ENCODE measurements around the gene CALML5. TPM values are rescaled to one million over a fixed set of nuclear protein-coding genes. Genes with fewer than 3 reads are reported as not detected.

CALML5 gene
- total and polyA plus RNA-seq, 4 donors: not detected

DNA sequence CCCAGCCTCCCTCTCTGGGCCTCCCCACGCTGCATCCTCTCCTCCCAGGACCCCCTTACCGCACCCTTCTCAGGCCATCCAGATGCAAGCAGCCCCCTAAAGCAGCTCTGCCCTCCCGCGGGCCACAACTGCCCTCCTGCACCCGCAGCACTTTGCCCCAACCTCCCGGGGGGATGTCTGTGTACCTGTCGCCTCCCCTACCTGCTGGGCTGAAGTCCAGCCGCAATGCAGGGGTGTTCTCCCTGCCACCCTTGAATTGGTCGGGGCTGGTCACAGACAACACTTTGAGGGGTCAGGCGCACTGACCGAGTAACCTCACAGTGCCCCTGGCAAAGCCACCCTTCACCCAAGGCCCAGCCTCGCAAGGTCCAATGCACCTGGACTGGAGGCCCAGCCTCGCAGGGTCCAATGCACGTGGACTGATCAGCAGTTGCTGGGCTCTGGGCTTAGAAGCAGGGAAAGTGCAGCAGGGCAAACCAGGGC lies 8.3 kb upstream of the CALML5 start:
- DNase-seq (peak in 1 of 2 donors; percentile 45), ATAC-seq (ENCODE audit: low FRiP score) (no peak)
- no peaks in the 10 kb centered on the region for H3K9me3 ChIP-seq (ENCODE audit: control insufficient read depth, low read length)
- H3K27ac ChIP-seq (ENCODE audit: low read depth in 1 of 2, low read length in 2 of 2): no peak overlapping the region
- intact Hi-C loops (cut with DNase I): no loop called here
- H3K4me1 ChIP-seq (ENCODE audit: control insufficient read depth in 1 of 2, insufficient read depth in 2 of 2, low read length in 2 of 2): no peaks in the 10 kb centered on the region
- H3K4me3 ChIP-seq (ENCODE audit: low read length in 2 of 2): no peak overlapping the region
- WGBS, 2 donors: 92% methylated on average over 14 of the region's 14 CpGs
- no peaks in the 10 kb centered on the region for H3K36me3 ChIP-seq (ENCODE audit: control insufficient read depth in 1 of 2, insufficient read depth in 2 of 2, low read length in 1 of 2)
- no peaks in the 10 kb centered on the region for H3K27me3 ChIP-seq (ENCODE audit: control insufficient read depth in 1 of 2, insufficient read depth in 2 of 2, low read length in 1 of 2)

DNA sequence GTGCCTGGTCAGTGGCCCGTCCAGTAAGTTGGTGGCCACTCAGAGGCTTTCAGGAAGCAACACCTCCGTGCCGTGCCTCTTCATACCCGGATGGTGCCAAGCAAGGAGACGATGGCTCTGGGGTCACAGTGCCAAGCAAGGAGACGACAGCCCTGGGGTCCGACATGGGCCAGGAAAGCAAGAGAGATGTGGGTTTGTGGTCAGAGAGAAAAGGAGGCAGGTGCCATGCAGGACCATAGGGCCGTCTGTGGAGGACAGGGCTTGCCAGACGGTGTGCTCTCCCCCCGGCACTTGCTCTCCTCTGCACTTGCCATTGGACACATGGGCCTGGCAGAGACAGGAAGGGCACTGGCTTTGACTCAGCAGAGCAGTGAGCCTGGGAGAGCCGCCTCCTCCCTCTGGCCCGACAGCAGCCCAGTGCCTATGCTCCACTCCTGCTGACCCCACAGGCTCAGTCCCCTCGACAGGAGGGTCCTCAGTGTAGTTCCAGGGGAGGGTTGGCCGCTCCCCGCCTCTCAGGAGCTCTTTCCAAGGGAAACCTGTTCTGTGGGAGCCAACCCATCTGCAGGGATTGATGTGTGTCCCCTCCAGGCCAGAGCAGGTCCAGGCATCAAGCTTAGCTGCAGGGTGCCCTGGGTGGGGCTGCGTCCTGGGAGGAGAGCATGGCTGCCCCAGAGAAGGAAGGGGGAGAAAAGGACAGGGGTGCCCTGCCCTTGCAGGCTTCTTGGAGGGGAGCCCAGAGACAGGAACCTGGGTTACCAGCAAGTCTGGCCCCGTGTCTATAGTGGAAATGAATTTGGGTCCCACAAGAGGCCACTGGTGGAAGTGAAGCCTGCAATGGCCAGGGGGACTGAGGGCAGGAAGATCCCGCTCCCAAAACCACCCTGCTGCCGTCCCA lies 7.6 kb upstream of the CALML5 start:
- ATAC-seq (ENCODE audit: low FRiP score) (no peak), DNase-seq (no peak)
- intact Hi-C loops (cut with DNase I): no loop called here
- 79 to 83% methylated on average over 18 to 19 of the region's 19 CpGs for WGBS, 2 donors
- no peaks in the 10 kb centered on the region for H3K4me1 ChIP-seq (ENCODE audit: control insufficient read depth in 1 of 2, insufficient read depth in 2 of 2, low read length in 2 of 2)
- H3K4me3 ChIP-seq (ENCODE audit: low read length in 2 of 2): no peak overlapping the region
- H3K9me3 ChIP-seq (ENCODE audit: control insufficient read depth, low read length): no peaks in the 10 kb centered on the region
- H3K27me3 ChIP-seq (ENCODE audit: control insufficient read depth in 1 of 2, insufficient read depth in 2 of 2, low read length in 1 of 2): no peaks in the 10 kb centered on the region
- H3K27ac ChIP-seq (ENCODE audit: low read depth in 1 of 2, low read length in 2 of 2): no peak overlapping the region
- H3K36me3 ChIP-seq (ENCODE audit: control insufficient read depth in 1 of 2, insufficient read depth in 2 of 2, low read length in 1 of 2): no peaks in the 10 kb centered on the region

DNA sequence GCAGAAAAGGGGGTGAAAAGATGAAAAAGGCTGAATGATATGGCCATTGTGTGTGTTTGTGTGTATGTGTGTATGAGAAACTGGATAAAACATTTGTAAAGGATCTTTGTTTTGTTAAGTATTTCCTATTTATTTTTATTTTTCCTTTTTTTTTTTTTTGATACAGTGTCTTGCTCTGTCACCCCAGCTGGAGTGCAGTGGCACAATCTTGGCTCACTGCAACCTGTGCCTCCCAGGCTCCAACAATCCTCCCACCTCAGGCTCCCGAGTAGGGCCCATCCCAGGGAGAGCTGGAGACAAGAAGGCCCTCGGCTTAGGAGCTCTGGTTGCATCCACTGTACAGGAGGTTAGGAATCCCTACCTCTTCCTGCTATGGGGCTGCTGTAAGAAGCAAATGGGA lies 6.9 kb upstream of the CALML5 start:
- no peak overlapping the region for H3K4me3 ChIP-seq (ENCODE audit: low read length in 2 of 2)
- no peaks in the 10 kb centered on the region for H3K9me3 ChIP-seq (ENCODE audit: control insufficient read depth, low read length)
- H3K27ac ChIP-seq (ENCODE audit: low read depth in 1 of 2, low read length in 2 of 2): no peak overlapping the region
- no peak for ATAC-seq (ENCODE audit: low FRiP score)
- 78 to 83% methylated on average over 2 of the region's 2 CpGs for WGBS, 2 donors
- intact Hi-C loops (cut with DNase I): no loop called here
- H3K27me3 ChIP-seq (ENCODE audit: control insufficient read depth in 1 of 2, insufficient read depth in 2 of 2, low read length in 1 of 2): no peaks in the 10 kb centered on the region
- no peaks in the 10 kb centered on the region for H3K4me1 ChIP-seq (ENCODE audit: control insufficient read depth in 1 of 2, insufficient read depth in 2 of 2, low read length in 2 of 2)
- DNase-seq: peak in 1 of 2 donors; percentile 63
- H3K36me3 ChIP-seq (ENCODE audit: control insufficient read depth in 1 of 2, insufficient read depth in 2 of 2, low read length in 1 of 2): no peaks in the 10 kb centered on the region

DNA sequence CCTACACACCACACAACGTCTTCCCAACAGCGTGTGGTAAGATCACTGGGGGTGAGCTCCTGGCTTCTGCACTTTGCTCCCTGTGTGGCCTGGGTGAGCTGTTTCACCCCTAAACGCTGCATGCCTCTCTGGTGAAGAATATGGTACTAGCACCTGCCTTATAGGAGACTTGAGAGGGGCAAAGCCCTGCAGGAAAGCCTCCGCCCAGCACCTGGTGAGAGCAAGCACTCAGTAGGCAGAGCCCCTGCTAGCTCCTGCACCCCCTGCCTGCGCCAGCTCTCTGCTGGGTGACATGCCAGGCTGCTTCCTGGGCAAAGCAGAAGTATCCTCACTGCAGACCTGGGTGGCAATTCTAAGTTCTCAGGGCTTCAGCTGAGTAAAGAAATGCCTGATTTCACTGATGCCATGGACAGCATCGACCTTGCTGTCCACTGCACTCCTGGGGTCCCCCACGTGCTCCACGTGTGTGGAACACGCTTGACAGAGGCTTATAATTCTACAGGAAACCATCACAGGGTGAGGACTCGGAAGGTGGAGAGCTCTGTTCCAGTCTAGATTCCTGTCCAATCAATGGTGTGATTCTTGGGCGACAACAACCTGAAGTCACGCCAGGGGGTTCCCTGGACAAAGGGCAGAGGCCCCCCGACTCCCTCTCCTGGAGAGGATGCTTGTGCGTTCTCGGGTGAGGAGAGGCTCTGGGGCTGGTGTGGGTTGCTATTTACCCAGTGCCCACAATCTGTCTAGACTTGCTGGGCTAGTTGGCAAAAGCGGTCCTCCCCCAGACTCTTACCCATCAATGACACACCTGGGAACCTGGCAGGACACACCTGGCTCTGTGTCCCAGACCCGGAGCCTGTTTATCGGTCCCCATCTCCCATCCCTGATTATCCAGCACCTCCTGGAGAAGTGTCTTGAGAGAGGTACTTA lies 5.0 kb upstream of the CALML5 start:
- ATAC-seq (ENCODE audit: low FRiP score) (no peak), DNase-seq (peak in 1 of 2 donors; percentile 25)
- Histone ChIP-seq H3K9me3 (ENCODE audit: control insufficient read depth, low read length) (no peaks in the 10 kb centered on the region), H3K4me1 (ENCODE audit: control insufficient read depth in 1 of 2, insufficient read depth in 2 of 2, low read length in 2 of 2) (no peaks in the 10 kb centered on the region), H3K27me3 (ENCODE audit: control insufficient read depth in 1 of 2, insufficient read depth in 2 of 2, low read length in 1 of 2) (no peaks in the 10 kb centered on the region), H3K4me3 (ENCODE audit: low read length in 2 of 2) (no peak overlapping the region), H3K36me3 (ENCODE audit: control insufficient read depth in 1 of 2, insufficient read depth in 2 of 2, low read length in 1 of 2) (no peaks in the 10 kb centered on the region), H3K27ac (ENCODE audit: low read depth in 1 of 2, low read length in 2 of 2) (no peak overlapping the region)
- intact Hi-C loops (cut with DNase I): no loop called here
- WGBS, 2 donors: 89 to 90% methylated on average over 18 of the region's 18 CpGs

DNA sequence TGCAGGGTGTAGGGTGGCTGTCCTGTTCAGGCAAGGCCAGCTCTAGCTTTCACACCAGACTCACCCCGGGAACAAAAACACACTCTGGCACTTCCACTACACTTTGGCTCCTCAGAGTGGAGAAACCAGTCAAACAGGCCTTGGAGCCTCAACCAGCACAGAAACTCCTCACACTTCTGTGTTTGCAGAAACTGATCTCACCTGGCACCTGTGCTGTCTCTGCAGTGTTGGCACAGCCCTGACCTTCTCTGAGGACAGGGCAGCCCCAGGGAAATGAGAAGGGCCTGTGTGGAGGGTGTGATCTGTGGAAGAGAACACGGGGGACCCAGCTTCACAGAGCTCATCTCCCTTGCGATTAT lies 4.1 kb upstream of the CALML5 start:
- peak in 1 of 2 donors; percentile 16 for DNase-seq
- intact Hi-C loops (cut with DNase I): no loop called here
- ATAC-seq (ENCODE audit: low FRiP score): no peak

DNA sequence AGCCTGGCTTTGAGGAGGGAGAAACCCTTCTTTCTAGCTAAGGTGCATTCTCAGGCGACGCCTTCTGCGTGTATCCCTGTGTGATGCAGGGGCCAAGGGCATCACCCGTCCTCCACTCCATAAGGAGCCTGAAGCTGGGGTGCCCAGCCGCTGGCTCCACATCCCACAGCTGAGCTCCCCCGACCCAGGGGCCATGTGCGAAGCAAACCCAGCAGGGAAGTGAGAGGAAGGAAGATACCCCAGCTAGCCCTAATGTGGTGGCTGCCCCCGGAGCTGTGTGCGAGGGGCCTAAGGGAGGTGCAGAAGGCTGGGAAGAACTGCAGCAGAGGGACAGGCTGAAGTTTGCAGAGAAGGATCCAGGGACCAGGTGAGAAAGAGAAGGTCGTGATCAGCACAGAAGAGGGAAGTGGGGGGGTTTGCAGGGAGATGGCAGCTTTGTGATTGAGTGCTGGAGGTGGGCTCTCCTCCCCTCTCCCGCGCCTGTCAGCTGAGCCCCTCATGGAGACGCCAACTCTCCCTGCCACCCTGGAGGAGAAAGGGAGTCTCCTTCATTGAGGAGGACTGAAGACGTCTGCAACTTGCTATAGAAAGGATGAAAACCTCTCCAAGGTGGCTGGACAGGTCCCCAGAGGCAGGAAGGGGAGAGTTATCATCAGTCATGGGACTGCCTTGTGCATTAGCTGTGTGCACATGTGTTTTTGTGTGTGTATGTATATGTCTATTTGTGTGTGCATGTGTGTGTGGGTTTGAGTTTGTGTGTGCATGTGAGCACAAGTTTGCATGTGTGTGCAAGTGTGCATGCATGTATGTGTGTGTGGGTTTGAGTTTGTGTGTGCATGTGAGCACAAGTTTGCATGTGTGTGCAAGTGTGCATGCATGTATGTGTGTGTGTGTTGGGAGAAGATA lies 3.5 kb upstream of the CALML5 start:
- no peak for ATAC-seq (ENCODE audit: low FRiP score)
- no peak overlapping the region for H3K27ac ChIP-seq (ENCODE audit: low read depth in 1 of 2, low read length in 2 of 2)
- intact Hi-C loops (cut with DNase I): no loop called here
- no peaks in the 10 kb centered on the region for H3K27me3 ChIP-seq (ENCODE audit: control insufficient read depth in 1 of 2, insufficient read depth in 2 of 2, low read length in 1 of 2)
- no peaks in the 10 kb centered on the region for H3K36me3 ChIP-seq (ENCODE audit: control insufficient read depth in 1 of 2, insufficient read depth in 2 of 2, low read length in 1 of 2)
- peak in 1 of 2 donors; percentile 47 for DNase-seq
- WGBS, 2 donors: 92 to 94% methylated on average over 14 of the region's 14 CpGs
- H3K9me3 ChIP-seq (ENCODE audit: control insufficient read depth, low read length): no peaks in the 10 kb centered on the region
- H3K4me3 ChIP-seq (ENCODE audit: low read length in 2 of 2): no peak overlapping the region
- H3K4me1 ChIP-seq (ENCODE audit: control insufficient read depth in 1 of 2, insufficient read depth in 2 of 2, low read length in 2 of 2): no peaks in the 10 kb centered on the region

More for the DNA sequence above, 4.1 kb upstream of the CALML5 start:
- Histone ChIP-seq H3K4me1 (ENCODE audit: control insufficient read depth in 1 of 2, insufficient read depth in 2 of 2, low read length in 2 of 2) (no peaks in the 10 kb centered on the region), H3K27me3 (ENCODE audit: control insufficient read depth in 1 of 2, insufficient read depth in 2 of 2, low read length in 1 of 2) (no peaks in the 10 kb centered on the region), H3K4me3 (ENCODE audit: low read length in 2 of 2) (no peak overlapping the region), H3K9me3 (ENCODE audit: control insufficient read depth, low read length) (no peaks in the 10 kb centered on the region), H3K36me3 (ENCODE audit: control insufficient read depth in 1 of 2, insufficient read depth in 2 of 2, low read length in 1 of 2) (no peaks in the 10 kb centered on the region), H3K27ac (ENCODE audit: low read depth in 1 of 2, low read length in 2 of 2) (no peak overlapping the region)
- WGBS, 2 donors: 63 to 70% methylated on average over 3 of the region's 3 CpGs

DNA sequence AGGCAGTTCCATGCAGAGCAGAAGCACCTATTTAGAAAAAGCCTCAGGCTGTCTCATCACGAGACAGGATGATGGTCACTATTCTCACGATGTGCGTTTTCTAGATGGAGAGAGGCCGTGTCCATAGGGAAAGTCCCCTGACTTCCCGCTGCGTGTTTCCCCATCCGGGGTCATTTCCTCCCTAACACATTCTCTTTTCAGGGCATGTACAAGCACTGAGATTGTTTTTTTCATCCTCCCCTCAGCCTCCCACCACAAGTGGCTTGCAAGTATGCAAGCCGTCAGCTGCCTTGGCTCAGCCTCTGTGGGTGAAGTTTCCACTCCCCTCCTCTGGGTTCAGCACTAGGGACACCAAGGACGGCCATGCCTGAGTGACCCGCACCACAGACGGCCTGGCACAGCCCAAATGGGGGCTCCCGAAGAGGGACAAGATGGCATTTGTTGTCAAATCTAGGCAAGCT lies 2.7 kb upstream of the CALML5 start:
- ATAC-seq (ENCODE audit: low FRiP score) (no peak), DNase-seq (no peak)
- no peaks in the 10 kb centered on the region for H3K36me3 ChIP-seq (ENCODE audit: control insufficient read depth in 1 of 2, insufficient read depth in 2 of 2, low read length in 1 of 2)
- H3K27me3 ChIP-seq (ENCODE audit: control insufficient read depth in 1 of 2, insufficient read depth in 2 of 2, low read length in 1 of 2): no peaks in the 10 kb centered on the region
- H3K9me3 ChIP-seq (ENCODE audit: control insufficient read depth, low read length): no peaks in the 10 kb centered on the region
- no peaks in the 10 kb centered on the region for H3K4me1 ChIP-seq (ENCODE audit: control insufficient read depth in 1 of 2, insufficient read depth in 2 of 2, low read length in 2 of 2)
- H3K4me3 ChIP-seq (ENCODE audit: low read length in 2 of 2): no peak overlapping the region
- no peak overlapping the region for H3K27ac ChIP-seq (ENCODE audit: low read depth in 1 of 2, low read length in 2 of 2)
- intact Hi-C loops (cut with DNase I): no loop called here
- WGBS, 2 donors: 86 to 91% methylated on average over 12 of the region's 12 CpGs

DNA sequence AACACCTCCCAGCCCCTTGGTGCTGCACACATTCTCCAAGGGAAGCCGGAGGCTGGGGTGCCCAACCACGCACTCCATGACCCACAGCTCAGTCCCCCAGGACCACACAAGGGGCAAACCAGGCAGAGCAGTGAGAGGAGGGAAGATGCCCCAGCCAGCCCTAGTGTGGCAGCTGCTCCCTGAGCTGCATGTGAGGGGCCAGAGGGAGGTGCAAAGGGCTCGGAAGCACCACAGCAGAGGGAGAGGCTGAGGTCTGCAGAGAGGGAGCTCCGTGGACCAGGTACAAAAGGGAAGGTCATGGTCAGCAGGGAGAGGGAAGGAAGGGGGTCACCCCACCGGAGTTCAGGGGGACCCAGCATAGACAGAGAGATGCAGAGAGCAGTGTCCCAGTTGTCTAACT lies 1.5 kb upstream of the CALML5 start:
- no peak for ATAC-seq (ENCODE audit: low FRiP score)
- 90% methylated on average over 5 of the region's 5 CpGs for WGBS, 2 donors
- Histone ChIP-seq H3K36me3 (ENCODE audit: control insufficient read depth in 1 of 2, insufficient read depth in 2 of 2, low read length in 1 of 2) (no peaks in the 10 kb centered on the region), H3K4me3 (ENCODE audit: low read length in 2 of 2) (no peak overlapping the region), H3K27me3 (ENCODE audit: control insufficient read depth in 1 of 2, insufficient read depth in 2 of 2, low read length in 1 of 2) (no peaks in the 10 kb centered on the region), H3K9me3 (ENCODE audit: control insufficient read depth, low read length) (no peaks in the 10 kb centered on the region), H3K4me1 (ENCODE audit: control insufficient read depth in 1 of 2, insufficient read depth in 2 of 2, low read length in 2 of 2) (no peaks in the 10 kb centered on the region), H3K27ac (ENCODE audit: low read depth in 1 of 2, low read length in 2 of 2) (no peak overlapping the region)
- no peak for DNase-seq
- intact Hi-C loops (cut with DNase I): no loop called here
